Ascending aorta (tissue), 2 donors: ENCODE results near the gene ARHGAP24. TPM values are rescaled to one million over a fixed set of nuclear protein-coding genes. Genes with fewer than 3 reads are reported as not detected.
"Not testable (repeated sequence)": the region's sequence is repeated elsewhere in the genome, so short reads cannot be mapped to it uniquely, and the experiment has no call there.

Experiments
- DNase-seq, 2 donors: peaks; one replicate each; pipeline ENCODE4 v3.0.0-alpha.2; 2019; ENCODE audit warnings: low spot score in 2 of 2
- H3K27ac ChIP-seq, 2 donors: fragments of 200-600 bp; sonication (generic); one replicate each; pipeline ENCODE4 v1.5.1; 2016 to 2017; ENCODE audit warnings: mild to moderate bottlenecking in 1 of 2
- H3K27me3 ChIP-seq: fragments of 200-600 bp; sonication (generic); one replicate; pipeline ENCODE4 v1.5.1; 2017
- H3K36me3 ChIP-seq, 2 donors: fragments of 200-600 bp; sonication (generic); one replicate each; pipeline ENCODE4 v1.5.1; 2016
- H3K4me1 ChIP-seq, 2 donors: fragments of 200-600 bp; sonication (generic); one replicate each; pipeline ENCODE4 v1.5.1; 2016 to 2017; ENCODE audit warnings: mild to moderate bottlenecking in 1 of 2
- H3K4me3 ChIP-seq, 2 donors: fragments of 200-600 bp; sonication (generic); one replicate each; pipeline ENCODE4 v1.5.1; 2016 to 2017; ENCODE audit warnings: mild to moderate bottlenecking in 1 of 2
- H3K9me3 ChIP-seq, 2 donors: fragments of 200-600 bp; sonication (generic); one replicate each; pipeline ENCODE4 v1.5.1; 2016
- CTCF ChIP-seq, 3 experiments: fragments of 200-600 bp in 2 of 3; fragments of 450-650 bp in 1 of 3; sonication (generic) in 2 of 3; IDR thresholded peaks; one replicate each; pipeline ENCODE4 v1.5.1; 2016 to 2019; ENCODE audit warnings: antibody characterized with exemption in 3 of 3, mild to moderate bottlenecking in 1 of 3, moderate library complexity in 1 of 3
- intact Hi-C: fragments of 100-400 bp; cut with DNase I; formaldehyde crosslinking; loops from one replicate; pipeline ENCODE4 v1.15.1; 2023
- total RNA-seq: library from RNA; depleted of rRNA; stranded (reverse); fragments of >200 nt; gene quantifications from one replicate; pipeline ENCODE4 v1.1.0, GENCODE V29; 2016

ARHGAP24 gene
- total RNA-seq, 1 donor from 2014 or later, result 13.9 TPM

DNA sequence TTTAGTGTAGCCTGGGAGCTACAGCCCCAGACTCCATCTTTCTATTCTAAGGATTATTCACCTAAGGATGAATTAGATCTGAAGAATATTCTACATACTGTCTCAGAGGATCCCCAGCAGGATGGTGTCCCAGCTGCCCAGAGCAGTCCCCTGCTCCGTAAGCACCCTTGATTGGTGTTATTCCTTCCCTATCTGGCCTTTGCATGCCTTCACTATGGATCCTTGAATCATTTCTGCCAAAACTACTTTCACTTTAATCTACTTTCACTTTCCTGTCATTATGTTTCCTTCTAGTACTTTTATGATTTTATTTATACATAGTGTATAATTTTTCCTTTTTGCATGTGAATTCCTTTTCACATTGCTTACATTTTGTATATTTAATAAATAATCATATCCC, 39.2 kb downstream of the ARHGAP24 start:
- TF ChIP-seq CTCF (IDR thresholded peaks at IDR 0.05), result no peak
- intact Hi-C loops, result no loop called here
- Histone ChIP-seq H3K27ac (no peak overlapping the region), H3K4me3 (no peak overlapping the region), H3K9me3 (no peaks in the 10 kb centered on the region), H3K36me3 (no peaks in the 10 kb centered on the region), H3K4me1 (no peaks in the 10 kb centered on the region), H3K27me3 (no peaks in the 10 kb centered on the region)
- no peak for DNase-seq

GRCh38 chr4:85514783-85515182, 39.8 kb downstream of the ARHGAP24 start:
- intact Hi-C loops, result no loop called here
- no peak for TF ChIP-seq CTCF (IDR thresholded peaks at IDR 0.05)
- Histone ChIP-seq H3K4me3 (no peak overlapping the region), H3K9me3 (no peaks in the 10 kb centered on the region), H3K27me3 (no peaks in the 10 kb centered on the region), H3K4me1 (no peaks in the 10 kb centered on the region), H3K36me3 (no peaks in the 10 kb centered on the region), H3K27ac (no peak overlapping the region)
- no peak for DNase-seq

- H3K9me3 ChIP-seq, result no peaks in the 10 kb centered on the region
- intact Hi-C loops, result no loop called here
- TF ChIP-seq CTCF (IDR thresholded peaks at IDR 0.05), result no peak
- H3K36me3 ChIP-seq, result no peaks in the 10 kb centered on the region
- H3K4me3 ChIP-seq, result no peak overlapping the region
- no peaks in the 10 kb centered on the region for H3K4me1 ChIP-seq
- no peak overlapping the region for H3K27ac ChIP-seq
- no peaks in the 10 kb centered on the region for H3K27me3 ChIP-seq
- DNase-seq, result no peak
Observed at GRCh38 chr4:85515701-85516100, 40.8 kb downstream of the ARHGAP24 start.

DNA sequence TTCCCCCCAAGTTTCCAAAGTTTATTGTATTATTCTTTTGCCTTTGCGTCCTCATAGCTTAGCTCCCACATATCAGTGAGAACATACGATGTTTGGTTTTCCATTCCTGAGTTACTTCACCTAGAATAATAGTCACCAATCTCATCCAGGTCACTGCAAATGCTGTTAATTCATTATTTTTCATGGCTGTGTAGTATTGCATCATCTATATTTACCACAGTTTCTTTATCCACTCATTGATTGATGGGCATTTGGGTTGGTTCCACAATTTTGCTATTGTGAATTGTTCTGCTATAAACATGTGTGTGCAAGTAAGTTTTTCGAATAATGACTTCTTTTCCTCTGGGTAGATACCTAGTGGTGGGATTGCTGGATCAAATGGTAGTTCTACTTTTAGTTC, 43.6 kb downstream of the ARHGAP24 start:
- H3K9me3 ChIP-seq, H3K27me3 ChIP-seq, DNase-seq, intact Hi-C loops, H3K27ac ChIP-seq, H3K4me1 ChIP-seq, H3K4me3 ChIP-seq, H3K36me3 ChIP-seq: not testable (repeated sequence)

- intact Hi-C loops, result no loop called here
- Histone ChIP-seq H3K4me1 (no peaks in the 10 kb centered on the region), H3K27ac (no peak overlapping the region), H3K36me3 (no peaks in the 10 kb centered on the region), H3K4me3 (no peak overlapping the region), H3K27me3 (no peaks in the 10 kb centered on the region), H3K9me3 (no peaks in the 10 kb centered on the region)
- no peak for DNase-seq
- TF ChIP-seq CTCF (IDR thresholded peaks at IDR 0.05), result no peak
Observed at GRCh38 chr4:85520765-85521749, 46.1 kb downstream of the ARHGAP24 start.

- DNase-seq, result no peak
- Histone ChIP-seq H3K27me3 (no peaks in the 10 kb centered on the region), H3K4me3 (no peak overlapping the region), H3K9me3 (no peaks in the 10 kb centered on the region), H3K4me1 (no peaks in the 10 kb centered on the region), H3K27ac (no peak overlapping the region), H3K36me3 (no peaks in the 10 kb centered on the region)
- TF ChIP-seq CTCF (IDR thresholded peaks at IDR 0.05), result no peak
- intact Hi-C loops, result no loop called here
Observed at GRCh38 chr4:85522277-85522676, 47.3 kb downstream of the ARHGAP24 start.
